Stimulated activated CD4-positive, alpha-beta T cell treated with anti-CD3 and anti-CD28 coated beads, Interleukin-2, amount 100 ng/mL, for 48 hours (primary cell): ENCODE results near the gene KY.

Experiments
- DNase-seq, 2 donors: peaks; one replicate each; pipeline ENCODE4 v3.0.0-alpha.2; 2020

Gene KY, protein sequence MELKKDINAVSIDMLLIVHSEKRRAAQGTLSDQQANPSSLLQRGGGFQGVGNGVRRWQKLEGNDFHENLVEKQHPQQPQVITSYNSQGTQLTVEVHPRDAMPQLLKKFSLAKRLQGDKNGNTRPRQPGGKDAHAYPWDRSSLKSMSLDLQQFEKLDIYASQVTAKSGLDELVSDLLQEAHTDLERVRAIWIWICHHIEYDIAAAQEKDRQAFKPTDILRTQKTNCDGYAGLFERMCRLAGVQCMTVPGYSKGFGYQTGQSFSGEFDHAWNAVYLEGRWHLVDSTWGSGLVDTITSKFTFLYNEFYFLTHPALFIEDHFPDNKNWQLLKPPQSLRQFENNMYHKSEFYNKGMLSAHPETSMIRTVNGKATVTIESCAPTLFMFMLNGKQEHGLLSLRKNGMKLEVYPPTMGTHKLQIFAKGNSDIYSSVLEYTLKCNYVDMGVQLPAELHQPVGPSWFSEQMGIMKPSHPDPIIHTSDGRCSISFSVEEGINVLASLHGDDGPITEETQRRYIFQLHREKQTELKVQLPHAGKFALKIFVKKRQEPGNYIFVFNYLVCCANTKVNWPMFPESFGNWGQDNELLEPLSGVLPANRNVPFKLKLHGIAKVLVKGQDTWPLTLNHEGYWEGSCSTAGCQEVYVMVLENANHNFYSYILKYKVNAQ

DNA sequence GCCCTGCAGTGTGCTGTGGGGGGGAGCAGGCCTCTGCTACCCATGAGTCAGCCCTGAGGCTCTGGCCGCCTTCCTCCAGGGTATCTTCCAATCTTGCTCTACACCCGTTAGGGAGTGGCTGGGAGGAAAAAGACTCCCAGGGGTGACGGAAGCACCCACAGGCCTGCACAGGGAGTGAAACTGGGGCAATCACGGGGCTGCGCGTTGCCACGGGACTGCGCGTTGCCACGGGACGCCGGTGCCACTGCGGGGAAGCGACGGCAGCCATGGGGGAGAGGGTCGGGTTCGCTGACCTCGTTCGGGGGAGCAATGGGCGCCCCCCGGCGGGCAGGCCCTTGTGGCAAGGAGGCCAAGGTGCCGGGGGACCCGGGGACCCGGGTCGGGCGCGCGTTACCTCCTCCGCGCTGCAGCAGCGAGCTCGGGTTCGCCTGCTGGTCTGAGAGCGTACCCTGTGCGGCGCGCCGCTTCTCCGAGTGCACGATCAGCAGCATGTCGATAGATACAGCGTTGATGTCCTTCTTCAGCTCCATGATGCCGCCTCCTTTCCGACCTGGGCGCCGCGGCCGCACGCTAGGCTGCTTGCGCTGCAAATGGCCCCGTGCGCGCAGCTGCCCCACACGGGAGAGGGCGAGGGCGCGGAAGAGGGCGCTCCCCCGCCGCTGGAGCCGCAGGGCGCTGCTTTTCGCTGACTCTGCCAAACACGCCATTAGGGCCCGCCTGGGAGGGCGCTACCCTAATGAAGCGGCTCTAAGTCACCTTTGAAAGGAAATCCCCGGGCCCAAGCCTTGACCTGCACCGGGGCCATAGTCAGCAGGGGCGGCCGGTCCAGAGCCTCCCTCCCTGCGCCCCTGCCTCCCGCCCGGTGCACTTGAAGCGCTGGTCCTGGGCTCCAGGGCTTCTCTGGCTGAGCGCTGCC is at the start of gene KY:
KY (minus strand) TSS at position 592 of the 916 bp plus-strand sequence; CDS start at position 530, 62 bp downstream.
- DNase-seq = no peak

DNA sequence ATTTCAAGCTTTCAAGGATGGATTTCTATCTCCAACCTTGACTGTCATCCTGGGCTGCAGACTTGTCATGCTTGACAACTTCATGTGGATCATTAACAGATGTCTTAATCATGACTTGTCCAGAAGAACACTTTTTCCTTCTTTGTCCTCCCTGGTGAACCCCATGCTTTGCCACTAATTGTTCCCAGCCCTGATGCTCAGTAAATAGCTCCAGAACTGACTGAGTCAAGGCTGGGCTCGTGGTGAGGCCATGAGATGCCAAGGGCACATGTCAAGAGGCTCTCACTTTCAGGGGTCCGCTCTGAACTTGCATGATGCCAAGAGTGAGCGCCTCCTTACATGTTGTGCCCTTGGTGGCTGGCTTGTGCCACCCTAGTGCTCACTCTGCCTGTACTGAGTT is 48.9 kb upstream of the KY start:
- no peak for DNase-seq

DNA sequence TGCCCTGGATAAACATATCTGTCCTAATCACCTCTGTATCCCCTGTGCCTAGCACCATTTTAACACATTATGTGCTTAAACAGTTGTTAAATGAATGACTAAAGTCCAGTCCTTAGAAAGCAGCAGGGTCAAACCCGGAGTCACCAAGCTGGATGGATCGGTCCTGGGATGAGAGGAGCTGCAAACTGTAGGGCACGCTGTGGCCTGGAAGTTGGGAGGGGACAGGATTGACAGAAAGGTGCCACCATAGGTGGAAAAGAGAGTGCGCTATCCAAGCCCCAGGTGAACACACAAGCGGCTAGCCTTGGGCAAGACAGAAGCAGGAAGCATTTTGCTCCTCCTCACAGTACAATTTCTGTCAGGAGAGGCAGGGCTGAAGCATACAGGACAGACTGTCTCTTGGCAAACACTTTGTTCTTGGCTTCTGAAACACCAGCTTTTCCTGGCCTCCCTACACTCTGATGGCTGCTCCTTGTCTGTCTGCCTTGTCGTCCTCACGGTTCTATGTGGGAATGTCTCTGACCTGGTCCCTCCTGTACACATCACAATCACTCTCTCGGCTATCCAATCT is 48.4 kb upstream of the KY start:
- no peak for DNase-seq

DNA sequence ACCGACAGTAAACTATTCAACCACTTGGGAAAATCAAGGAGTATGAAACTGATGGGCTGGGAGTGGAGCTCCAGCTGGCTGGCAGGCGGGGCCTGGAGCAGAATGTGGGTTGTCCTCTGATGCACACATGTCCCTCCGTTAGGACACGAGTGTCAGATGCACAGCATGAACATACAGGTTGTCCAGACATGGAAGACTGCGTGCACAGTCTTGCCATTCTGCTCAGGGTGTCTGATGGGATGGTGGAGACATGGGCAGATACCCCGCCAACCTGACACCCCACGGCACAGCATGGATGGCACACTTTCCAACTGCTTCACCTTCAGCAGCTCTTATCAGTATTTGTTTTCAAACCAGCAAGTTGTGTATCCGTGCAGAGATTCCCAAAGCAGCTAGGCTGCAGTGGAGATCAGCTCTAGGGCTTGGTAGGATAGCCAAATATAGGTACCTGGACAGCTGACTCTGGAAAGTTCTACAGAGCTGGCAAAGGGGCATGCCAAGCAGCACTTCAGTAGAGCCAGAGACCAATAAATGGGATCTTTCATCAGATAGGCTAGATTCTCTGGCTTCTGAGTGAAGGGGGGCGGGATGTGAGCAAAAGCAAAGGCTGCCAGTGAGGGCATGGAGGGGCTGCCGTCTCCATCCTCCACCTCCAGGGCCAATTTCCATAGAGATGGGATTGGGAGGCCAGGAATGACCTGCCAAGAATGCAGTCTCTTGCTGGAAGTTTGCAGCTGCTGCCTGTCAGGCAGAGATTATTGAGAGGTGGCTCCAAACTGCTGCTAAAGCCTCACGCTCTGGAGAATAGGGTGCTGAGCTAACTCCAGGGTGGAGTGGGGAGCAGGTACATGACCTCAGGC is 47.2 kb upstream of the KY start:
- DNase-seq = no peak

DNA sequence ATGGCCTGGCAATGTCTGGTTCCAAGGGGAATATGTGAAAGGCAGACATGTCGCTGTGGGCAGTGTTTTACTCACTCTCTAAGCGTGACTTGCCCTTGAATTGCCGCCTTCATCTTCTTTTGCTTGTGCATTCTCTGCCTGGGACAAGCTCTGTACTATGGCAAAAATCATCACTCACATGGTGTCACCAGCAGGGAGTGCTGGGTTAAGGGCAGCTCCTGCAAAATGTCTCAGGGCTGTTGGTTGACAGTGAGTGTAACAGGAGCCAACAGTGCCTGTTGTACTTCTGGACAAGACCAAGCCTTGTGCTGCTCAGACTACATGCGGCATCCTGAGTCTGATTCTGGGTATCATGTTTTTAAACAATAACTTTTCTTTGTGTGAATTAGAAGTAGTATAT is 45.3 kb upstream of the KY start:
- DNase-seq = no peak

DNA sequence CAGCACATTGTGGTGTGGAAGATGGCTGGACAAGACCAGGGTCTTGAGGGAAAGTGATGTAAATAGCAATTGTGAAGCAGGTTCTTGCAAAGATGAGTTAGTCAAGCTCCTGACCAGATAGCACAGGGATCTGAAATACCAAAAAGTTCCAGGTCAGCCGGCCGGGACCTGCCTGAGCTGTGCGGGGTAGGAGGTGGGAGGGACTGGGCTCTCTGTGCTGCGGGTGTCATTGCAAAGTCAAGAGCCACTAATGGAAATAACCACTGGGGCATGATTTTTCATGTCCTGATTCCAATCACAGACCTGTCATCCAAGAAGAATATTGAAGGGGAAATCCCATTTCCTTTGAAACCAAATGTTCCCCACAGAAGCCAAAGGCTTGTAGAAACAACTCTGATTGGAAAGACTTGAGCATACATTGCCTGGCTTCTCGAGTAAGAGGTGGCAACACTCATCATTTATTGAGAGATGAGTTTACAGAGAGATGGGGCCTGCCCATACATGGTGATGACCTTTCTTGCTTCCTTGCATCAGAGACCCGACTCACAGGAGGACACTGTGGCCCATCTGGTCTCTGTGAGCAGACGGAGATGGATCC is 44.2 kb upstream of the KY start:
- no peak for DNase-seq

DNA sequence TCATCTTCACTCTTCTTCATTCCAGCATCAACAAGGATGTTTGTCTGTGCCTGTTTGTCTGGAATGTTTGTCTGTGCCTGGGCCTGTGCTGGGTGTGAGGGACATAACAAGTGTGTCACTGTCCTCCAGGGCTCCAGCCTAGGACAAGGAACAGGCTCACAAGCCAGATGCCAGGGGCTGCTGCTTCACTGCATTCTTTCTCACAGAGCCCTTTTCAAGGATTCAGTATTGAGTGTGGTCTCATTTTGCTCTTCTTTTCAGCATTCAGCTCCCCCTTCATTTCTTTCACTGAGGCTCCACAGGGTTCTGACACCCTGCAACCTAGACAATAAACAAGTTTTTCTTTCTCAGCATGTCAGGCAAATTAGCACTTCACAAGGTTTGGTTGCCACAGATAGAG is 43.6 kb upstream of the KY start:
- no peak for DNase-seq

DNA sequence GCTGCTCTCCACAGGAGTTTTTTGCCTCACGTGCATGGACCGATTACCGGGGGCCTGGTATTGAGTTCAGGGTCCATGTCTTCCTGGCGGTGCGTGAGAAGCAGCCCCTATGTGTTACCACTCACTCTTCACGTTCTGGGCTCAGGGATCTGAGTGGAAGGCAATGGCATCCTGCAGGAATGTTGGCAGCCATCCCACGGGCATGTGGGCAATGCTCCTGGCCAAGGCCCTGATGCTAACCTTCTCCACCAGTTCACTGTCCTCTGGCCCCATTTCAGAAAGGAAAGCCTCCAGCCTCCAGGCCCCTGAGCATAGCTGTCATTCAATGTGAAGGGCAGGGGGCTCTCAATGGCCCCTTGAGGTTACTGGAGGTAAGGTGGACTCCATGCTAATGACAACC is 43.0 kb upstream of the KY start:
- no peak for DNase-seq

DNA sequence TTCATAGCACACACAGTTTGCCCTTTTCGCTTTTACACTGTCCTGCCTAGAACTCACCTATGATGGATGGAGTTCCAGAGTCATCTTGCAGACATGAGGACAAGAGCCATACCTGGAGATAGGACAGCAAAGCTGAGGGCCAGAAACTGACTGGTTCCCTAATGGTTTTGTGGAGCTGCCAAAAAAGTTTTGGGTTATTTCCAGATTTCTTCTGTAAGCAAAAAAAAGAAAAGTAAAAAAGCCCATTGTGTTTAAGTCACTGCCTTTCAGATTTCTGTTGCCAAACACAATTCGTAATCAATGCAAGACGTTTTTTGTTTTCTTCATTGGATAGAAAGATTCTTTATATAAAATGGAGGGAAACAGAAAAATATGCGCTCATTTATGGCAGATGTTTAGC is 42.4 kb upstream of the KY start:
- DNase-seq = no peak

DNA sequence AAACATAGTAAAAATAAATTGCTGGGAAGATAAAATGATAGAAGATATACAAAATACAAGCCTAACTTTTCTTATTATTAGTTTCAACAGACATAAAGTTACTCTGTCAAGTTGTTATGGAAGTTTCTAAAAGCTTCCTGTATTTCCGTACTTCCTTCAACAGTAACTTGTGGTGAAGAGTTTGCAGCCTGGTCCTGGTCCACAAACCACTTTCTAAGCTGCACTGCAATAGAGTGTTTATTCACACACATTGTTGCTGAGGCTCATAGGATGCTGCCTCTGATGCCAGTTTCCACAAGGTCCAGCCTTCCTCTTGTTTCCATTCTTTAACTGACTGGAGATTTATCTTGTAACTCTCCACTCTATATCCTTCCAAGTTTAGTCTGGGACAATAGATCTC is 39.4 kb upstream of the KY start:
- no peak for DNase-seq

DNA sequence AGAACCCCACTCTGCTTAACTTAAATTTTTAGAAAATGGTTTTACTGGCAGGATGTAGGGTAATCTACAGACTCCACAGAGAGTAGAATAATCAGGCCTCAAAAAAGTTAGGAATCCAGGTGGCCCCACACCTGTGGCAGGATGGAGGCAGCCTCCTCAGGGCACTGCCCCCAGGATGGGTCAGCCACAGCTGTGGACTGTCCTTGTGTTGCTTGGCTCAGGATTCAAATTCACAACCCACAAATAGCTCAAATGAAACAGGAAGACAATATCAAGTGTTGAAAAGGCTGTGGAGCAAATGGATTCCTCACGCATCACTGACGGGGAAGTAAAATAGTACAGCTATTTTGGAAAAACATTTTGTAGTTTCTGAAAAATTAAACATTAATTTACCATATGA is 36.8 kb upstream of the KY start:
- DNase-seq = no peak

DNA sequence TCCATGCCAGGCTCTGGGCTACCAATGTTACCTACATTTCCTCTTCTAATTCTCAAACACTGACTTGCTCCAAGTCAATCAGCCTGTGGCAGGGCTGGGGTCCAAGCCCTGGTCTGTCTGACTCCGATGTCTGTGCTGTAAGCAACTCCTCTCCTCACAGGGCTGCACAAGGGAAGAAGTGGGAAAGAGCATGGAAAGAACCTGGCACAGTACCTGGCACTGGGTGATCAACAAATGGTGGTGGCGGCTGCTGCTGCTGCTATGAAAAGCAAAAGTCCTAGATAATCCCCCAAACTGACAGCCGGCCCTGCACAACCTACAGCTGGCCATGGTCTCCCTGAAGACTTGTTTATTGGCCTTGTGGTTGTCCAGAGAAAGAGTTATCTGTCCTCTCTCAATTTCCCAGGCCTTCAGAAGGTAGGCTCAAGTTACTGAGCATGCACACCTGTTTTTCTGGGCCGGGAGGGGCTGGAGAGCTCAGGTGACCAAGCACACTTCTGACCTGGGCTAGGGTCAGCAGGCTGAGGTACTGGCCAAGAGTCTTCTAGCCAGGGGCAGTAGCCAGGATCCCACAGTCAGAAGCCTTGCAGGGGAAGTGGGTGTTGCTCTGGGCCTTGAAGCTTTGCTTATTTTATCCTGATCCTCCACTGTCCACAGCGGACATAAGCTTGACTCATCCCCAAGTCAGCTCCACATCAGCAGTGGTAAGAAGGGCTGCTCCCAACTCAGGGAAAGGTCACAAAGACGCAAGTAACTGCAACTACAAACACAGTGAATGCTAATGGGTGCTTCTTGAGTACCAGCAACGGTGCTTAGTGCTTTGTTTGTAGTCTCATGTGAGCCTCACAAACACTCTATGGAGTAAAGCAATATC is 35.3 kb upstream of the KY start:
- DNase-seq = no peak

DNA sequence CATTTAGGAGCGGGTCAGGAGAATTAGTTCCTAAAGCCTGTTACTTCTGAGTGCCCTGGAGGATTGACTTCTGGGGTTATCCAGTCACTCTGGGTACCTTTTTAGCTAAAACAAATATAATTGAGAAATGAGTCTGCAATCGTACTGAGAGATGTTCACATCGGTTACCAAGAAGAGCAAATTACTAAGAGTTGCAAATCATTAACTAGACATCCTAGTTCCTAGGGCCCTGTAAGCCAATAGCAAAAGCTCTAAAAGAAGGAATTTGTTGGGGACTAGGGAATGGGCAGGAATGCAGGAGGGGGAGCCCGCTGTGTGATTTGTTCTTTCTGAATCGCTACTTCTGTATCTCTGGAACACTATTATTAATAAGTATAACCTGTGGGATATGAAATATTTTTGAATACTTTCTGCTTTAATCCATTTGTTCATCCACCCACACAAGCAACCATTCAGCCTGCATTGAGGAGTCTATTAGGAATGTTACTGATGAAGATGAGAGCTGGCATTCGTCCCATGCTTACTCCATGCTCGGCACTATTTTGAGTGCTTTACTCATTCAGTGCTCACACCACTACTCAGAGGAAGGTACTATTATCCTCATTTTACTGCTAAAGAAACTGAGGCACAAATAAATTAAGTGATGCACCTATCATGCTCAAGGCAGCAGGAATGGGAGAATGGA is 31.5 kb upstream of the KY start:
- no peak for DNase-seq

DNA sequence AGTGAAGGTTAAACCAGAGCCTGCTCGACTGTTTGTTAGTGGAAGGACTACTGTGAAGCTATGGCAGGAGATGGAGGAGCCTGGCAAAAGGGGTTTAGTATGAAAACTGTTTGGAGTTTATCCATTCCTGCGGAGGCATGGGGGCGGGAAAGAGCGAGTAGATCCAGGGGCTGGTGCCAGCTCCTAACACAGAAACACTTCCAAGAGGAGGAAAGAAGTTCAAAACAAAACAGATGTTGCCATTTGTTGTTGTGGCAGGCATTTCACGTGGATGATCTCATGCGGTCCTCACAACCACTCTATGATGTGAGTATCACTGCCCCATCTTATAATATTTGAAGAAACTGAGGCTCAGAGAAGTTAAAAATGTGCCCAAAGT is 30.7 kb upstream of the KY start:
- no peak for DNase-seq

DNA sequence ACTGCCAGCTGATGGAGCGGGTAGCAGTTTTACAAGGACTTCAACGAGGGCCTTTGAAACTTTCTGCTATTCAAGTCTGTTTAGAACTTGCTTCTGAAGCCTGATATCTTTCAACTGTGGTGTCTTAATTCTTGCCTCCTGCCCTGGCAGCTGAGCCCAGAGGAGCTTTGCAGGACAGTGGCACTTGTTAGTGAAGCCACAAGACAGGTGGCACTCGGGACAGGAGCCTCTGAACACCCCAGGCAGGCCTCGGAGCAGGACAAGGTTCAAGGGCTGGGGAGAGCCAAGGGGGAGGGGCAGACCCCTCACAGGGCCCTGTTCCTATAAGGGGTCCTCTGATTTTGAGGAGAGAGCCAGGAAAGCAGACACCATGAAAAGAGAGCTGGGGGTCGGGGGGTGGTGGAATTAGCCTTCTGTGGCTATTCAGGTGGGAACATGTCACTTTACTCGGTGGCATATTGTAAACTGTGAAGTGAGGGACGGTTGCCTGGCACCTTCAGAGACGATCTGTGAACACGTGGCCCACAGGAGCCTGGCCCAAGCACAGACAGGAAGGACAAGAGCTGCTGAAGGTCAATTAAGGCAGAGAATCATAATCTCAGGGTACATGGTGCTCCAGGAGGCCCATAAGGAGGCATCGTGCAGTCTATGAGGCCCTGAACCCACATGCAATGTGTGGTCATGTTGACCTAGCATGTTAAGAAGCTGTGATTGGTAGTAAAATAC is 30.1 kb upstream of the KY start:
- no peak for DNase-seq

DNA sequence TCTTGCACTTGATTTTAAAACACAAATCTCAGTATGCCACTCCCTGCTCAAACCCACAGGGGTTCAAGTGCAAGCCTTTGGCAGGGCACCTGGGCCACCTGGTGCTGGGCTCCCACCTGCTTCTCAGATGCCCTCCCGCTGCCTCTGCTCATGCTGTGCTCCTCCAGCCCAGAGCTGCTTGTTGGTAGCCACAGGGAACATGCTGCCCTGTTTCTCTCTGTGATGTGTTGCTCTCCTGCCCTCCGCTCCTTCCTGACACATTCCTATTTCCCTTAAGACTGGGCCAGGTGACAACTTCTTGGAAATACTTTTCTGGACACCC is 27.1 kb upstream of the KY start:
- no peak for DNase-seq

DNA sequence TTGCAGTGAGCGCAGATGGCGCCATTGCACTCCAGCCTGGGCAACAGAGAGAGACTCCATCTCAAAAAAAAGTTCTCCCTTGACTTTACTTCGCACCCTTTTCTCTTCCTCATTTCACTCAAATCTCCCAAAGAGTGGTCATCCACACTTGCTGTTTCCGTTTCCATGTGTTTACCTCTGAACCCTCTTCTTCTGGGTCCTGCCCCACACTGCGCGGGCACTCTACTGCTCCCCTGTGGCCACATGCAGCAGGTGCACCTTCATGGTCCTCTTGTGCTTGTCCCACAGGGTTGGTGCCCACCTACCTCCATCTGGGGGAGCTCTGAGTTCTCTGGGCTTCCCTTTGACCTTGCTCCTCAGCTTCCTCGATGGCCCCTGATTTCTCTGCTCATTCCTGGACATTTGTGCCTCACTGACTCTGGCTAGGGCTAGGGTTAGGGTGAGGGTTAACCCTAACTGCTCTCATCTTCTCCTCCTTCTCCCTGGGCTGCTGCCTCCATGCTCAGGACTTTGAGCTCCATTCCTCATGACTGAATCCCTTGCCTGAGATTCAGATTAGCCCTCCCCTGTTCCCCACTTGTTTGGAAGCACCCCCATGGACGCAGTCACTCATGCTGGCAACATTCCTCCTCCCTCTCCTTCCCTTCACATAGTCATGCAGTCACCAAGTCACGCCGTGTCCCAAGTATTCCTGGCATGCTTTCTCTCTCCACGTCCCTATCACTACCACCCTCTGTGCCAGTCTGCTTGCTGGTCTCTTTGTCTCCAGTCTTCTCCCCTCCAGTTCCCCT is 26.6 kb upstream of the KY start:
- no peak for DNase-seq

DNA sequence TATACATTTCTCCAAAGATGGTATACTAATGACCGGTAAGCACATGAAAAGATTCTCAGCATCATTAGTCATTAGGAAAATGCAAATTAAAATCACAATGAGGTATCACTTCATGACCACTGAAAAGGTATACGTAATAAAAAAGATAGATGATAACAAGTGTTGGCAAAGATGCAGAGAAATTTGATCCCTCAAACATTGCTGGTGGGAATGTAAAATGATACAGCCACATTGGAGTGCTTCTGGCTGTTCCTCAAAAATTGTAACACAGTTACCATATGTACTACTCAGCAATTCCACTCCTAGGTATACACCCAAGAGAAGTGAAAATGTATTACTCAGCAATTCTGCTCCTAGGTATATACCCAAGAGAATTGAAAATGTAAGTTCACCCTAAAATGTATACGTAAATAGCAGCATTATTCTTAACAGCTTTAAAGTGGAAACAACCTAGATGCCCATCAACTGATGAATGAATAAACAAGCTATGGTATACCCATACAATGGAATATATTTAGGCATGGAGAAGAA is 25.0 kb upstream of the KY start:
- DNase-seq = no peak

DNA sequence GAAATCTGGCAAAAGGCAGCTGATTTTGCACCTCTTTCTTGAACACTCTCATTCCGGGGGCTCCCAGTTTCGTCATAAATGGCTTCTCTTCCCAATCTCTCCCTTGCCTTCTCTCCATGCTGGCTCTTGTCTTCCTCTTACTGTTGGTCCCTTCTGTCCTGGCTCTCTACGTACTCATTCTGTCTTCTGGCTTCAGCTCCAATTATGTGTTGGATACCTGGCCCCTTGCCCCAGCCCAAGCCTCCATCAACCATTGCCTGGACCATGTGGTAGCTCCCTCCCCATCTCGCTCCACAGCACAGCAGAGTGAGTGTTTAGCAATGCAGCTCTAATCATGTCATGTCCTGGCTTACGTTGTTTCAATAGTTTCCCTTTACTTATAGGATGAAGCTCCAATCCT is 21.7 kb upstream of the KY start:
- DNase-seq = no peak
